Superior temporal gyrus (tissue), 1 donor: Measurements from ENCODE around the gene NCKAP1.
"Not testable (repeated sequence)": the region's sequence is repeated elsewhere in the genome, so short reads cannot be mapped to it uniquely, and the experiment has no call there.

Experiments
- DNase-seq: peaks from one replicate; pipeline ENCODE4 v3.0.0-alpha.2; 2016; ENCODE audit errors: extremely low spot score

NCKAP1 gene

DNA sequence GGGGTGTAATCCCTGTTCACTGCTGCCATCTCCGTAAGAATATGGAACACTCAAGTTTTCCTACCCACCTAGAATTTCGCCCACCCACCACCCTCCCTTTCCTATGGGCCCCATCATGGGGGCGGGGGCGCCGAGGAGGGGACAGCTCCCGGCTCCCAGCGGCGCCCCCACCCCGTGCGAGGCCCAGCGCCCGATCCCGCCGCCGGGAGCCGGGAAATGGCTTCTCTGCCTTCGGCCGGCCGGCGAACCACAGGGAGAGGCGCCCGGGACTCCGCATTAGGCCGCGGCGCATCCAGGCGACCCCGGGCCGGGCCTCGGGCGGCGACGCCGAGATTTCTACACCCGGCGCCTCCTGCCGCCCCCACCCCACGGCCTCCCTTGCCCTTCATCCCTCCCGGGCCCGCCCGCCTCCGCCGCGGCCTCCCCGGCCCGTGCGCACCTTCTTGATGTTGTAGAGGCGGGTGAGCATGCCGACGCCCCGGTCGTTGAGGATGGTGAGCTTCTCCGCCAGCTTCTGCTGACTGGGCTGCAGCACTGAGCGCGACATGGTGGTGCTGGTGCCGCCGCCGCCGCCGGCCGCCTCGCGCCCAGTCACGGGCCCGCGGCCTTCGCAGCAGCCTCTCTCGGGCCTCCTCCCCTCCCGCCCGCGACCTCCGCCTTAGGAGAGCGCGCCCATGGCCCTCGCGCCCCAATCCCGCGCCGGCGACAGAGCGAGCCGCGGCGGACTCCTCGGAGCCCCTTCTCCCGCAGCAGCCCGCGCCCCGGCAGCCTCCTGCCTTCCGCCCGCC, 510 bp downstream of the NCKAP1 start:
- no peak for DNase-seq

GRCh38 chr2:183037074-183037552, 1.1 kb downstream of the NCKAP1 start:
- no peak for DNase-seq

- no peak for DNase-seq
Measured at GRCh38 chr2:183035954-183036669, 2.1 kb downstream of the NCKAP1 start.

DNA sequence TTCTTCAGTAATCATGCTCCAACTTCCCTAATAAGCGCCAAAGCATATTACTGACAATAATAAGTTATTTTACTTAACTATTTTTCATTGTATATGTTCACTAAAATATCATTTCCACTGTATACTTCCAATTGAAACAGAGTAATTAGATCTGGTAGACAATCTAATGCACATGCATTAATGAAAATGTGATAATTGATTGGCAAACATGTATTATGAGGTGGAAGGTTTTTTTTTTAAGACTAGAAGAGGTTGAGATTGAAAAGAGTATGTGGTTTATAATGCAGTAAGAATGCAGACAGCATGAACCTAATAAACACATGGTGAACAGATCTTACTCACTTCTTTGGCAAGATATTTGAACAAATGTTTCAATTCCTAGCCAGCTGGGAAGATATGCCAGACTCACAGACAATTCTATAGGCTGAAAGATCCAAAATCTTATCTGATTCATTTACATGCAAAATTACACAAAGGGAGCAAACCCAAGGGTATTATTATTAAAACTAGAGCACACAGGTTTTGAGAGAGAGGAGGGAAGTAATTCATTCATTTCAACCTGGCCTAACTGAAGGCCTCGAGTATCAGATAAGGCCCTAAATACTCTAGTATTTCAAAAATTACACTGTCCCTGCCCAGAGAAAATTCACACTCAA, 2.8 kb downstream of the NCKAP1 start:
- peak; percentile 50 for DNase-seq

DNA sequence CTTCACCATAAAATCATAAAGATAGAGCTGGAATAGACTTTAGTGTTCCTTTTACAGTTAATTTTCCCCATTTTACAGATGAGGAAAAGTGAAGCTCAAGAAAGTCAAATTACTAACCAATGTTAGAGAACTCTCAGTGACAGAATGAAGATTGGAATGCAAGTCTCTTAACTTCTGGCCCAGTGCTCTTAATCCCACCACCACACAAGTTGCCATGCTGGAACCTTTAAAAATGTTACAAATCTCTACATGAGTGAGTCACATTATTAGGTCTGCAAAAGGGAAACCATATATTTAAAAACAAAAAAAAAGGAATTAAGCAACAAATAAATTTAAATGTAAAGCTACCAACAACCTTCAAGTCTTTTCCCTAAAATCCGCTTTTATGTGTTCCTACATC, 3.5 kb downstream of the NCKAP1 start:
- no peak for DNase-seq

DNA sequence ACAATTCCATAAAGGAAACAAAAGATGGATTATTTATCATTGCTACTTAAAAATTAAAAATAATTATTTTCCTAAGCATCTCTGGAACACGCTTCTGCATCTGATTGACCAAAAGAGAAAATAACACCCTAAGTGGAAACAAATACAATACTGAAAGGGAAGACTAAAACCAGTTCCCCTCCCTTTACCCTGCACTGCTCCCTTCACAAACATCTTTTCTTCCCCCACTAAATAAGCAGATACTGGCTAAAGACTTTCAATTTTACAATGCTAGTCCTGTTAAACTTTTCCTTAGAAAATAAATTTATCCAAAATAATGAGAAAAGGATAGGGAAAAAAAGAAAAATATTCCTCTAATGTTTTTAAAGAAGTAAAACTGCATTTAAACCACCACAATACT, 4.3 kb downstream of the NCKAP1 start:
- DNase-seq, result no peak

- no peak for DNase-seq
Measured at GRCh38 chr2:183031911-183032794, 6.1 kb downstream of the NCKAP1 start.

GRCh38 chr2:183029219-183029618, 9.0 kb downstream of the NCKAP1 start:
- DNase-seq, result no peak

GRCh38 chr2:183028108-183028507, 10.1 kb downstream of the NCKAP1 start:
- no peak for DNase-seq

DNA sequence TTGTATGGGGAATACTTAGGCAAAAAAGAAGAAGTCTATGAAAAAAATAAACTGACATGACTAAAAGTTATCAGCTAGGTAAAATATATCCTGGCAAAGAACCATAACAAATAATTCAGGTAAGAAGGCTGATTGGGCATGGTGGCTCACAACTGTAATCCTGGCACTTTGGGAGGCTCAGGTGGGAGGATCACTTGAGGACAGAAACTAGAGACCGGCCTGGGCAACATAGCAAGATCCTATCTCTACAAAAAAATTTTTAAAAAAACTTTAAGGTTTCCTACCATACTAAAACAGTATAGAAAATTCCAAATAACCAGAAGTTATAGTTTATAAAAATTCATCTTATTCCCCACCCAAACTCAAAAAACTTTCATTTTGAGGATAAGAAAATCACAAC, 10.8 kb downstream of the NCKAP1 start:
- no peak for DNase-seq

GRCh38 chr2:183026424-183026823, 11.8 kb downstream of the NCKAP1 start:
- no peak for DNase-seq

- no peak for DNase-seq
Measured at GRCh38 chr2:183025993-183026392, 12.3 kb downstream of the NCKAP1 start.

- DNase-seq, result no peak
Measured at GRCh38 chr2:183024339-183025095, 13.7 kb downstream of the NCKAP1 start.

DNA sequence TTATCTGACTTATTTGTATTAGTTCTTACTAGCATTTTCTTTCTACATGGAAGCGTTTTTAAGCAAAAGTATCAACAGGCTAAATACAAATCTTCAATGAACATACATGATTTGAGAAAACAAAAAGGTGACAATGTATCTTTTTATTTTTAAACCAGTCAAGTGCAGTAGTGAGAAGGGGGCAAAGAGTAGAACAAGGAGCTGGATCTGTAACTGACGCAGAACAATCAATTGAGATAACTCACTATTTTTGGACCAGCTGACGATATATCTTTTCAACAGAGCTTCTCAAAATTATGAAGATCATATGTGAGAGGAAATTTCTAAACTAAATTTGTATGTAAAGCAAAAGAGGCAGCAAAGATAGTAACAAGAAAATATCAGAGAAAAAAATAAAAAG, 15.5 kb downstream of the NCKAP1 start:
- DNase-seq, result no peak

DNA sequence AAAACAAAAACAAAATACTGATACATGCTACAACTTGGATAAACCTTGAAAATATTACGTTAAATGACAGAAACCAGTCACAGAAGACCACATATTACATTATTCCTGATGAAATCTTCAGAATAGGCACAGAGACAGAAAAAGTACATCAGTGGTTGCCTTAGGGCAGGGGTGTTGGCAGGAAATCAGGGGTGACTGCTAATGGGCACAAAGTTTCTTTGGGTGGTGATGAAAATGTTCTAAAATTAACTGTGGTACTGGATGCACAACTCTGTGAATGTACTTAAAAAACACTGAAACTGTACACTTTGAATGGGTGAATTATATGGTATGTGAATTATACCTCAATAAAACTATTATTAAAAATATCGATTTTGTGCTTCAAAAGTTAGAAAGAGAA, 16.6 kb downstream of the NCKAP1 start:
- DNase-seq, result no peak

- no peak for DNase-seq
Measured at GRCh38 chr2:183019718-183020442, 18.4 kb downstream of the NCKAP1 start.

GRCh38 chr2:183017845-183018244, 20.4 kb downstream of the NCKAP1 start:
- not testable (repeated sequence) for DNase-seq

DNA sequence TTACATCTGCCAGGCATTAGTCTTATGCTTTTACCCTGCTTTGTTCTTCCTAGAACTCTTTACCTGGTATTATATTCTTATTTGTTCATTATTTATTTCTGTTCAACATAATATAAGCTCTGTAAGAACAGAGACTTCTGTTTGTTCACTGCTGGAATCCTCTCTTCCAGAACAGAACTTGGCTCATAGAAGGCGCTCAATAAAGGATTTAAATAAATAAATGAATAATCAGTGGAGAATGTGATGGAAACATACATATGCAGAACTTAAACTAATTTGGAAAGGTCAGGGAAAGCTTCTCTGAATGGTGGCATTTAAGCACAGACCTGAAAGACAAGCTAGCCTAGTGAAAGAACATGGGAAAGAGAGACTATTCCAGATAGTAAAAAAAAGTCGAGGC, 24.3 kb downstream of the NCKAP1 start:
- no peak for DNase-seq

- no peak for DNase-seq
Measured at GRCh38 chr2:183011743-183012142, 26.5 kb downstream of the NCKAP1 start.

DNA sequence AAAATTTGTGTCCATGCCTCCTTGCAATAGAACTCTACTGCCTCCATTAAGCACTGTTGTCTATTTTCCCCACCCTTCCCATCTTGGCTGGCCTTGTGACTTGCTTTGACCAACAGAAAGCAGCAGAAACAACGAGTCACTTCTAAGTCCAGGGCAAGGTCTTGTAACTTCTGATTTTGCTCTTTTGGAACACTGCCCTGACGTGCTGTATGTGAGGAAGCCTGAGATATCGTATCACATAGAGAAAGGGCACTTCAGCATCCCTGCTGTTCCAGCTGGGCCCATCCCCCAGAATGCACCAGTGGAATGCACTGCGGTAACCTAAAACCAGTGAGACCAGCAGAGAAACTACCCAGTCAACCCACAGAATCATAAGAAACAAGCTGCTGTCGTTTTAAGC, 28.1 kb downstream of the NCKAP1 start:
- no peak for DNase-seq
